HUES6 (cell line): Measurements from ENCODE around the gene HELZ.

Experiments
- H3K27ac ChIP-seq: 2 replicates; pipeline ENCODE4 v1.7.0; 2013; ENCODE audit warnings: low read depth, mild to moderate bottlenecking, low read length, inconsistent platforms
- H3K27me3 ChIP-seq: 2 replicates; pipeline ENCODE4 v1.6.1; 2013; ENCODE audit warnings: low read length; ENCODE audit not compliant: control insufficient read depth, insufficient read depth
- H3K36me3 ChIP-seq: 2 replicates; pipeline ENCODE4 v1.6.1; 2013; ENCODE audit warnings: low read length; ENCODE audit not compliant: control insufficient read depth, insufficient read depth
- H3K4me1 ChIP-seq: 2 replicates; pipeline ENCODE4 v1.6.1; 2013; ENCODE audit warnings: low read length; ENCODE audit not compliant: control insufficient read depth, insufficient read depth
- H3K4me3 ChIP-seq: 2 replicates; pipeline ENCODE4 v1.5.1; 2013; ENCODE audit warnings: low read depth, low read length
- H3K9ac ChIP-seq: one replicate; pipeline ENCODE4 v1.6.1; 2013; ENCODE audit warnings: mild to moderate bottlenecking, low read length
- H3K9me3 ChIP-seq: 2 replicates; pipeline ENCODE4 v1.6.1; 2013; ENCODE audit warnings: low read depth, low read length; ENCODE audit not compliant: control insufficient read depth, insufficient read depth

HELZ gene

GRCh38 chr17:67245694-67246402 is 852 bp upstream of the HELZ start:
- Histone ChIP-seq H3K9me3 (no peaks in the 10 kb centered on the region), H3K27me3 (no peaks in the 10 kb centered on the region), H3K4me3 (peak overlapping the region; percentile 77), H3K36me3 (peaks cover 4% of the 10 kb centered on the region; the same call in 1 of the 2 replicates), H3K27ac (peak overlapping the region; percentile 92), H3K4me1 (peaks cover 19% of the 10 kb centered on the region), H3K9ac (peak overlapping the region; percentile 93)

DNA sequence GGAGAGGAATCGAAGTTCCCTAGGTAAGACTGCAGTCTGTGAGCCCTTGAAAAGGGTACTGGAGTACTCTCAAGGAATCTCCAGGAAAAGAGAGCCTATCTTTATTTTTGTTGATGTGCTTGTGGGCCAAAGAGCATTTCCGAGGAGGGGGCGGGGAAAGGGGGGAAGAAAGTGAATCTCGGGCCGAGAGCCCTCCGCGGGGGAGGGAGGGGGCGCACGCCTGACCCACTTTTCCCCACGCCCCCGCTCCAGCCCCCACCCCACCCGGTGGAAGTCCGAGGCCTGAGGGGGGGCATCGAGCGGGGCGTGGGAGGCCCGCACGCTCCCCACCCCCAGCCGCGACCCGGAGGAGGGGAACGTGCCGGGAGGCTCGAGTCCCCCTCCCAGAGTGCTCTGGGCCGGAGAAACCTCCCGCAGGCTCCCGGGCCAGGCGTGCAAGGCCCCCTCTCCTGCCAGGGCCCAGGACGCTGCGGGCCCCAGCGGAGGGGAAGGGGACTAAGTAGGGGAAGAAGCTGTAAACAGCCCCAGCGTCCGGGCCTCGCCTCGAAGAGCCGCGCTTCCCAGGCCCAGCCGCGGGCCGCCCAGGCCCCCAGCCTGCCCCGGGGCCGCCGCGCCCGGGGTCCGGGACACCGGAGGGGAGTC is 444 bp downstream of the HELZ start:
- H3K27ac ChIP-seq = peak overlapping the region; percentile 92; the same call in 1 of the 2 replicates
- H3K4me1 ChIP-seq = peaks cover 19% of the 10 kb centered on the region
- H3K4me3 ChIP-seq = peak overlapping the region; percentile 77
- H3K9me3 ChIP-seq = no peaks in the 10 kb centered on the region
- no peaks in the 10 kb centered on the region for H3K27me3 ChIP-seq
- H3K36me3 ChIP-seq = peaks cover 6% of the 10 kb centered on the region; the same call in 1 of the 2 replicates
- peak overlapping the region; percentile 78 for H3K9ac ChIP-seq

DNA sequence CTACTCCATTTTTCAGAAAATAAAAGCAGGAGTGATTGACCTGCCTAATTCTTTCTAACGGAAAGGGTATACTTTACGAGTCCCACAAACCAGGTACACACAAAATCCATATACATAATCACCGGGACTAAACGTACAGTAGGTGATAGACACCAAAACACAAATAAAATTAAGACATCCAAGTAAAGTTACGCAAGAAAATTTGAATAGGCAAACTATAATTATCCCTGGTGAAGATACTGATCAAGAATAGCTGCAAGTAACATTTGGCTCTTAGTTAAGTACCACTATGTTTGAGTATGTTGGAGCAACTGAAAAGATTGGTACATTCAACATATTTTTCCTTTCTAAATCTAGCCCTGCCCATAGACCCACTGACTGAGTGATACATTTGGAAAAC is 1.7 kb downstream of the HELZ start:
- Histone ChIP-seq H3K27me3 (no peaks in the 10 kb centered on the region), H3K9ac (no peak overlapping the region), H3K36me3 (peaks cover 17% of the 10 kb centered on the region), H3K4me3 (peak overlapping the region; percentile 77), H3K27ac (no peak overlapping the region), H3K4me1 (peaks cover 19% of the 10 kb centered on the region), H3K9me3 (no peaks in the 10 kb centered on the region)

DNA sequence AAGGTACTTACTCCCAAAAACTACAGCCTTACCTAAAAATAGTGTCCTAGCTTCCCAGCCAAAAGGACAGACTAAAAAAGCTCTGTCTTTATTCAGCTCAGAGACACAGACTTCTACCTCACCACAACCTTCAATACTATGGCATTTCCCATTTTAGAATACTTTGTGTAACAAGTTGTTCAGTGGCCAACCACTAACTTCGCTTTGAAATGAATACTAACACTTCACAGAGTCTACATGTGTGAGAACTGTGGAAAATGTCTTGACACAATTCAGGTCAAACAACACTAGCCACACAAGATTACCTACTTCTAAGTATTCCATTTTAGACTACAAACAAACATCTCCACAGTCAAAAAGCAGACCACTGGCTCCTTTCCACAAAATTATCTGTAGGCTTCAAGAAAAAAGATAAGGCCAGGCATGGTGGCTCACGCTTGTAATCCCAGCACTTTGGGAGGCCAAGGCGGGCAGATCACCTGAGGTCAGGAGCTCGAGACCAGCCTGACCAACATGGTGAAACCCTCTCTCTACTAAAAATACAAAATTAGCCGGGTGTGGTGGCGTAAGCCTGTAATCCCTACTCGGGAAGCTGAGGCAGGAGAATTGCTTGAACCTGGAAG is 3.2 kb downstream of the HELZ start:
- peaks cover 26% of the 10 kb centered on the region for H3K36me3 ChIP-seq
- peaks cover 11% of the 10 kb centered on the region for H3K4me1 ChIP-seq
- no peaks in the 10 kb centered on the region for H3K9me3 ChIP-seq
- H3K27ac ChIP-seq = no peak overlapping the region
- H3K4me3 ChIP-seq = no peak overlapping the region
- H3K9ac ChIP-seq = no peak overlapping the region
- no peaks in the 10 kb centered on the region for H3K27me3 ChIP-seq

DNA sequence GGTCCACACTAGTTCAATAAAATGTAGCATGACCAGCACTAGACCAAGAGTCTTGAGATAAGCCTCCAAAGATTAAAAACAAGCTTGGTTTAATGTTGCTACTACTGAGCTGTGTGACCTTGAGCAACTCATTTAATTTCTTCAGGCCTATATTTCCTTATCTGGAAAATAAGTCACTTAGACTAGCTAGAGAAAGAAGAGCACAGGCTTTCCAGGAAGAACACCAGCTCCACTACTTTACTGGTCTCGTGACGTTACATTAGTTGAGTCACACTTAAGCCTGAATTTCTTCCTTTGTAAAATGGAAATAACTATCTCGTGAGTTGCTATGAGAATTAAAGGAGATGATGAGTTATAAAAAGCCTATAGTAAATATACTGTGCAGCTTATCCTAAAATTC is 5.4 kb downstream of the HELZ start:
- Histone ChIP-seq H3K36me3 (peaks cover 41% of the 10 kb centered on the region), H3K9ac (no peak overlapping the region), H3K27me3 (no peaks in the 10 kb centered on the region), H3K4me1 (peaks cover 6% of the 10 kb centered on the region; the same call in 1 of the 2 replicates), H3K9me3 (no peaks in the 10 kb centered on the region), H3K4me3 (no peak overlapping the region), H3K27ac (no peak overlapping the region)

DNA sequence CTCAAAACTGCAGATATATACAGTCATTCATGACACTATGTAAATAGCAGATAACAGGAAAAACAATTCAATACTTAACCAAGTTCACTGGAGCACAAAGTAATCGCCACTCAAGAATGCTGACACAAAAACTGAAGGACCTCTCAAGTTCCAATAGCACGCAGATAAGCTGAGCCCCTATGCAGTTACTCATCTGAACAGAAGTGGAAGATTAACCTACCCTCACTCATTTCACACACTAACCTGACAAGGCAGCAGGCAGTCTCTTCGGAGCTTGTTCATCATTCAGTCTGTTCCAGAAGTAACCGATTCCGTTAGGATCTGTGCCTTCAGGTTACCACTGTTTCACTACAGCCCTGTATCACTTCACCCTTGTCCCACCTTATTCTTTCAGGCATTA is 6.0 kb downstream of the HELZ start:
- H3K9ac ChIP-seq = no peak overlapping the region

DNA sequence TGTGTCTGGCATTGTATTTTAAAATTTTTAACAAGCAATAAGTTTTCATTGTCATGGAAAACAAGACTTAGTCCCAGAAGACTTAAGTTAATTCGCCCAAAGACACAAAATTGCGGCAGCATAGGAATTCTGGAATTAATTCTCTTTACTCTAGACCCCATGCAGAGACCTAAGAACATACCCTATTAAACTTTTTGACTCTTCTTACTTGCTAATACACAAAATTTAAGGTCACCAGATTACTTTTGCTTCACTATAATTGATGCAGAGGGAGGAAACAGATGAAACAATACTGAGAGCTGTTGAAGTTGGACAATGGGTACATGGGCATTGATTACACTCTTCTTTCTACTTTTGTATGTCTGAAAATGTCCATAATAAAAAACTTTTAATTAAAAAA is 12.6 kb downstream of the HELZ start:
- Histone ChIP-seq H3K4me3 (no peak overlapping the region), H3K9me3 (no peaks in the 10 kb centered on the region), H3K9ac (no peak overlapping the region), H3K27ac (no peak overlapping the region), H3K27me3 (no peaks in the 10 kb centered on the region), H3K4me1 (no peaks in the 10 kb centered on the region), H3K36me3 (peaks cover 35% of the 10 kb centered on the region)

More for the DNA sequence above, 6.0 kb downstream of the HELZ start:
- Histone ChIP-seq H3K4me1 (peaks cover 6% of the 10 kb centered on the region; the same call in 1 of the 2 replicates), H3K36me3 (peaks cover 42% of the 10 kb centered on the region), H3K4me3 (no peak overlapping the region), H3K27me3 (no peaks in the 10 kb centered on the region), H3K27ac (no peak overlapping the region), H3K9me3 (no peaks in the 10 kb centered on the region)

DNA sequence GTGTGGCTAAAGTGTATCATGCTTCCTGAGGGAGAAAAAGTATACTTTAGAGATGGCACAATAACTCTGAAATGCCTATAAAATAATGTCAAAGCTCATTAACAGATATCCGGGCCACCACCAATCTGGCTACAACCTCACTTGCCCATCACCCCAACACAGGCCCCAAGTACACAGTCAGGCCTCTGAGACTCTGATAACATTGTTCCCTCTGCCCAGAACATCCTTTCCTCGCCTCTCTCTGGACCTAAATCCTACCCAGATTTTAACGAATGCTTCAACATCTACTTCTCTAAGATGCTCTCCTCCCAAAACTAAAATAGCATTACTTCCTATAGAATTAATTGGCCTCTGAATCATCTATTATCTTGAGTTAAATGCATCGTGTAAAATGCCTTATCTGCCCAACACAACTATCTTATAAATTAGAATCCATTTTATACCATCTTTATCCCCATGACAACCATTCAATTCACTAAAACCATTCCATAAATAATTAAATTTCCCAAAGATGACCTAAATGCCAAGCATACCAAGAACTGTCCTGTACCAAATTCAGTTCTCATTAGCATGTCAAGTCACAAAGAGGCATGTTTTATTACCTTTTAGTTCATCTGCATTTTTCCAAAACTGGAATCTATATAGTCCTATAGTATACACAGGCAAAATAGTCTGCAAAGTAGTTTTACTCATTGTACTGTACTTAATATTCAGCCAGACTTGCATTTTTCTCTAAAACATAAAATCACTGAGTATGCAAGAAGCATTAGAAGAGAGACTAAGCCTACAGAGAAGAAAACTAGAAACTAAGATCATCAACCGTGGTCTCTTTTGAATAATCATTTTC is 15.7 kb downstream of the HELZ start:
- Histone ChIP-seq H3K4me1 (no peaks in the 10 kb centered on the region), H3K27me3 (no peaks in the 10 kb centered on the region), H3K27ac (no peak overlapping the region), H3K4me3 (no peak overlapping the region), H3K9ac (no peak overlapping the region), H3K9me3 (no peaks in the 10 kb centered on the region), H3K36me3 (peaks cover 15% of the 10 kb centered on the region)

DNA sequence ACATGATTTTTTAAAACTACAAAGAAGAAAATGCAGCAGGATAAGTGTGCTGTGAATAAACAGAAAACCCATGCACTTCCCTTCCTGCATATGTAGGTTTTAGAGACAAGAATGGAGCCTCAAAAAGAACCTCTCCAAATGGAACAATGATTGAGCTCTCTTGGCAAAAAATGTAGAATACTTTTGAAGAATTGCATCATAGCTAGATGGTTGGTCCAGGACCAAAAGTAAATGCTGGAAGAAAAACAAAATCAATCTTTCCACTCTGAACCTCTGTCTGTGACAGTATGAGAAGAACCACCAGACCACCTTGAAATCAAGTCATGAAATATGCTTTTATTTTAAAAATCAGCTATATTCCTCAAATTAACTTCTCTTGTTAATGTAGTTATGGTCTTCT is 17.5 kb downstream of the HELZ start:
- H3K36me3 ChIP-seq = peaks cover 15% of the 10 kb centered on the region
- no peak overlapping the region for H3K4me3 ChIP-seq
- H3K9ac ChIP-seq = no peak overlapping the region
- H3K9me3 ChIP-seq = no peaks in the 10 kb centered on the region
- H3K27me3 ChIP-seq = no peaks in the 10 kb centered on the region
- no peak overlapping the region for H3K27ac ChIP-seq
- peaks cover 3% of the 10 kb centered on the region; the same call in 1 of the 2 replicates for H3K4me1 ChIP-seq

DNA sequence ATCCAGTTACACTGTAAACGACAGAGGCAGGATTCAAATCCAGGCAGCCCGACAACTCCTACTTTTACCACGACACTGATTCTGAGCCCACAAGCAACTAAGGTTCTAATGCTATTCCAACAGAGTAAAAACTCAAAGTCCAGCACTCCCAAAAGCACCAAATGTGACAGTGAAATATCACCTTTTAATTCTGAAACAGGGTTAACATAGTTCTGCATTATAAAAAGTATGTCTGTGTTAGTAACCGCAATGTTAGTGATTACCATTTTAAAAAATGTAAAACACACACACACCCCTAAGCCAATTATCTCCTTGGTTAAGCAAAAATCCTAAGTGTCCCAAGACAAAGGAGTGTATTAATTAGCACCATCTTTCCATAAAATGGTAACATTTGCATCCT is 19.7 kb downstream of the HELZ start:
- Histone ChIP-seq H3K4me3 (no peak overlapping the region), H3K27ac (no peak overlapping the region), H3K4me1 (peaks cover 13% of the 10 kb centered on the region), H3K9ac (no peak overlapping the region), H3K36me3 (peaks cover 11% of the 10 kb centered on the region), H3K27me3 (no peaks in the 10 kb centered on the region), H3K9me3 (no peaks in the 10 kb centered on the region)
